Dedifferentiated amniotic fluid mesenchymal stem cell (primary cell): ENCODE data around the gene TCF19.
"Not testable (repeated sequence)": the region's sequence is repeated elsewhere in the genome, so short reads cannot be mapped to it uniquely, and the experiment has no call there.

Experiments
- DNase-seq: peaks from one replicate; pipeline ENCODE4 v3.0.0-alpha.2; 2016; ENCODE audit errors: extremely low spot score

The TCF19 gene

DNA sequence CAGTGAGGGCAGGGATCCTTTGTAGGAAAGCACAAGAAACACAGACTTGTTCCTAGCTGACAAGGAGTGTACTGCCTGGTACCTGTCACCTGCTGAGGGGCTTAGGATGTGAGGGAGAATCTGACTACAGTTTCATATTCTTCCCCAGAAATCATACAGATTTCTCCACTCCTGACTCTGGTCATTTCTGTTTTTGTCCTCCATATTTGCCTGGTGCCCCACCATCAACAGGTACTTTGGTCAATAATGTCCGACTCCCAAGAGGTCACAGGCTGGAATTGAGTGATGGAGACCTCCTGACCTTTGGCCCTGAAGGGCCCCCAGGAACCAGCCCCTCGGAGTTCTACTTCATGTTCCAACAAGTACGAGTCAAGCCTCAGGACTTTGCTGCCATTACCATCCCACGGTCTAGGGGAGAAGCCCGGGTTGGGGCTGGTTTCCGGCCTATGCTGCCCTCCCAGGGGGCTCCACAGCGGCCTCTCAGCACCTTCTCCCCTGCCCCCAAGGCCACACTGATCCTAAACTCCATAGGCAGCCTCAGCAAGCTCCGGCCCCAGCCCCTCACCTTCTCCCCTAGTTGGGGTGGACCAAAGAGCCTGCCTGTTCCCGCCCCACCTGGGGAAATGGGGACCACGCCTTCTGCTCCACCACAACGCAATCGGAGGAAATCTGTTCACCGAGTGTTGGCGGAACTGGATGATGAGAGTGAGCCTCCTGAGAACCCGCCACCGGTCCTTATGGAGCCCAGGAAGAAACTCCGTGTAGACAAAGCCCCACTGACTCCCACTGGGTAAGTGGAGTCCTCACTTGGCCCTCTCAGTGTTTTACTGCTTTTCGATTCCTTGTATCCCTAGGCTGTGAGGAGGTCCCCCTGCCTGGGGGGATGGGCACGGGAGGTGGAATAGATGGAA lies 3.1 kb downstream of the TCF19 start:
- no peak for DNase-seq

DNA sequence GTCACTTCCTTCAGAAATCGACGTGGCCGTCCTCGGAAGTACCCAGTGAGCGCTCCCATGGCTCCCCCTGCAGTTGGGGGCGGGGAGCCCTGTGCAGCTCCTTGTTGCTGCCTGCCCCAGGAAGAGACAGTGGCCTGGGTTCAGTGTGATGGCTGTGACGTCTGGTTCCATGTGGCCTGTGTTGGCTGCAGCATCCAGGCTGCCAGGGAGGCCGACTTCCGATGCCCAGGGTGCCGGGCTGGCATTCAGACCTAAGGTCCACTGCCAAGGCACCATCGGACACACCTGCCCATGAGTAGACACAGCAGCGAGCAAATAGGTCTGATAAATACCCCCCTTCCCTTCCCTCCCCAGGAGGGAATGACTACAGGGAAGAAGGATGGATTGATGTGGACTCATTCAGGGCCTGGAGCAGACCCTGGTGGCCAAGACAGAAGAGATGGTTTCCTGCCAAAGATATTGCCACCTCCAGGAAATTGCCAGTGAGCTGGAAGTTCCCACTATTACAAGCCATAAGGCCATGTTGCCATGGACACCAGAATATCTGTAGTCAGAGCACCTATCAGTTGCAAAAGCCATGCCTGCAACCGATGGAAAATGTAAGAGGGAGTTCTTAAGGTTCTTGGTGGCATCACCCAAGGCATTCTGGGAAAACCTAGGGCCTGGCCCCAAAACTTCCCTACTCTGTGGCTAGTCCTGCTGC lies 4.2 kb downstream of the TCF19 start:
- no peak for DNase-seq

DNA sequence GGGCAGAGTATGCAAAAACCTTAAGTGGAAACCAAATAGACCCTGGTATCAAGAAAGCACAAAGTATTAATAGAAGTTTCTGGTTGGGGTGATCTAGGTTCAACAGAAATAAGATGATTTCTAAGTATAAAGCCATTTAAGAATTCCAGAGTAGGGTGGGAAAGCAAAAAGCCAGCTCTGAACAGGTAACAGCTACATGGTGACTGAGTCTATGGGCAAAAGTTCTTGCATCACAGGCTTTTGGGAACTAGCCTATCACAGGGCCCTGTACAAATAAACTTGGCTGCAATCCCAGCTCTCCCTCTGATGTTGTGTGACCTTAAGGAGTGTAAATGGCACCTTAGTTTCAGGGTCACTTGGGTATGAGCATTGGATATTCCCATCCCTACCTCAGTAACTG lies 5.5 kb downstream of the TCF19 start:
- DNase-seq: no peak

DNA sequence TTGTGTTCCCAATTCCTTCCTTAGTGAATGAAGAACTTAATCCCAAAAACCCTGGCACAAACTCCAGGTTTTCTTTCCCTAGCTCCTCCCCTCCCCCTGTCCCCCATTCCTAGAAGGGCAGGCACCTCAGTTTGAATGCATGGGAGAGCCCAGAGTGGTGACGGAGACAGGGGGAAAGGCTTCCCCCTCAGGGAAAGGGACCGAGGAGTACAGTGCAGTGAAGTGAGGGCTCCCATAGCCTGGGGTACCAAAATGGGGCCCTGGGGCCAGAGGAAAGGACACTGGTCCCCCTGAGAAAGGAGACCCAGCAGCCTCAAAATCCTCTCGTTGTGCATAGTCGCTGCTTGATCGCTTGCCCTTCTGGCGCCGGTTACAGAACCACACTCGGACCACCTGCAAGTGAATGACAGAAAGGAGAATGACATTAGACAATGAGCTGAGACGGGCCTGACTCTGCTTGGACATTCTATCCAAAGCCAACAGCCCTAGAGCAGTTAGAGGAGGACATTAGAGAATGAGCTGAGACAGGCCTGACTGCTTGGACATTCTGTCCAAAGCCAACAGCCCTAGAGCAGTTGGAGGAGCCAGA lies 6.2 kb downstream of the TCF19 start:
- DNase-seq: not testable (repeated sequence)

DNA sequence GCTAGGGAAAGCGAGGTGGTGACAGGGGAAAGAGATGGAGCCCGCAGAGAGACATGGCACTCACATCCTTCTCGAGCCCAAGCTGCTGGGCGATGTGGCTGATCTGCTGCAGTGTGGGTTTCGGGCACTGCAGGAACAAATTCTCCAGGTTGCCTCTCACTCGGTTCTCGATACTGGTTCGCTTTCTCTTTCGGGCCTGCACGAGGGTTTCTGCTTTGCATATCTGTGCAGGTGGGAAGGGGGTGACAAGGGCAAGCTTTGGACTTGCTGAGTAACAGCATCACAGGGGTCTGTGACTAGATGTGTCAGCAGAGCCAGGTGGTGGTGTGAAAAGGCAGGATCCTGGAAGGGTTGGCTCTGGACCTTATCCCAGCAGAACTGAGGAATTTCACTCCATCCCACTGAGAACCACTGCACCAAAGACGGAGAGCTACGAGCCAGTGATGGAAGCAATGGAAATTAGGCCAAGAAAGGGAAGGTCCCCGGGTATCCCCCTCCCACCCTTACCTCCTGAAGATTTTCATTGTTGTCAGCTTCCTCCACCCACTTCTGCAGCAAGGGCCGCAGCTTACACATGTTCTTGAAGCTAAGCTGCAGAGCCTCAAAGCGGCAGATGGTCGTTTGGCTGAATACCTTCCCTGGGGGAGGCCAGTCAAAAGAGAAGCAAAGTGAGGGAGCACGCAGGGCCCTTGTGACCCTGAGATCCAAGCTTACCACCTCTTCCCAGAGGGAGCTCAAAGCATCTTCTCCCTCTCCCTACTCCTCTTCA lies 6.9 kb downstream of the TCF19 start:
- DNase-seq: not testable (repeated sequence)

DNA sequence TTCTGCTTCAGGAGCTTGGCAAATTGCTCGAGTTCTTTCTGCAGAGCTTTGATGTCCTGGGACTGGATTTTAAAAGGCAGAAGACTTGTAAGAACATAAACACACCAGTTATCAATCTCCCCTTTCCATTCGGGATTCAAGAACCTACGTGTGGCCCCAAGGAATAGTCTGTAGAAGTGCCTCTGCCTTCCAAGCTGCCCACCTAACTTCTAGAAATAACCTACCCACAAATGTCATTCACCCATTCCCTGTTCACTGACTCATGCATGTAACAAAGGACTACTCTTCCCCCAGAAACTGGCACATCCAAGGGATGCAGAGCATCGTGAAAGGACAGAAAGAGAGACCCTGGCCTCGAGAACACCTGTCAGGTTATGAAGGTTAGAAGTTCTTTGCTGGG lies 7.6 kb downstream of the TCF19 start:
- DNase-seq: no peak

DNA sequence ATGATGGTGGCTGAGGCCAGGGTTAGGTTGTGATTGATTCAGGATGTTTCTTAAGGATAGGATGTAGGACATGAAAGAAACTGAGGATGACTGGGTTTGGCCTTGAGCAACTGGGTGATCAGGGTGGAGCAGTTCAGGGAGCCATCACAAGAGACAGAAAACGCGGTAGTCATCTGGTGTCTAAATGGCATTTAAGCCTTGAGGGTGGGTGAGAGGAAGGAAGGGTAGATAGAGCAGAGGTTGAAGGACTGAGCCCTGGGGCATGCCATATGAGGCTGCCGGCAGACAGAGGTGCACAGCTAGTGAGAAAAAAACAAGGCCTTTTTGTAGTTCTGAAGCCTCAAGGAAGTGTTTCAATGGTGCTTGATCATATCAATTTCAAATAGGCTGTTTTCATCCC lies 10.2 kb downstream of the TCF19 start:
- DNase-seq: no peak

DNA sequence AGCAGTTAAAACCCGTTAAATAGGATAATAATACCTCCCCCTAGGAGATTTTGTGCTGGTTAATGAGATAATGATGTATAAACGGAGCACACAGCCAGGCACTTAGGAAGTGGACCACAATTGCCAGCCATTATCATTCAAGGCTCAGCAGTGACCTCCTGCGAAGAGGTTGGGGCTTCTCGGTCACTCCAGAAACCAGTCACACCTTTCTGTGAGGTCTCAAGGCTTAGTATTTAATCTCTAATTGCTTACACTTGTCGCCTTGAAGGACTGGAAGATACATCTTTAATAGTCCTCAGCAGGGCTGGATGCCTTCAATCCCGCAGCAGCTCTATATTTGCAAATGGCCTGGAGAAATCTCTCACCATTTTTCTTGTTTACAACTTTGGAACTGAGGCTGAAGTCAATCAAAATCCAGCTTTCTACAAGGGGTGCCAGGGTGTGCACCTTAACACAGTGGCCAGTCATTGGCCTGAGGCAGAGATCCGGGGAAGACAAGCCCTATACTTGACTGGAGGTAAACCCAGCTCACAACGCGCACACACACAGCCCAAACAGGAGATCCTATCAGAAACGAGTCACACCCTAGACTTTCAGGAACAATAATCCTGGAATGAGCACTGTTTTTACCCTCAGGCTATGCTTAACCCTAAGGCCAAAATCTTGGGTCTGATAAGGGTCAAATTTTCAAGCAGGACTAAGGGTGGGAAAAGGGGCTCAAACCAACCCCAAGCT lies 10.9 kb downstream of the TCF19 start:
- no peak for DNase-seq

DNA sequence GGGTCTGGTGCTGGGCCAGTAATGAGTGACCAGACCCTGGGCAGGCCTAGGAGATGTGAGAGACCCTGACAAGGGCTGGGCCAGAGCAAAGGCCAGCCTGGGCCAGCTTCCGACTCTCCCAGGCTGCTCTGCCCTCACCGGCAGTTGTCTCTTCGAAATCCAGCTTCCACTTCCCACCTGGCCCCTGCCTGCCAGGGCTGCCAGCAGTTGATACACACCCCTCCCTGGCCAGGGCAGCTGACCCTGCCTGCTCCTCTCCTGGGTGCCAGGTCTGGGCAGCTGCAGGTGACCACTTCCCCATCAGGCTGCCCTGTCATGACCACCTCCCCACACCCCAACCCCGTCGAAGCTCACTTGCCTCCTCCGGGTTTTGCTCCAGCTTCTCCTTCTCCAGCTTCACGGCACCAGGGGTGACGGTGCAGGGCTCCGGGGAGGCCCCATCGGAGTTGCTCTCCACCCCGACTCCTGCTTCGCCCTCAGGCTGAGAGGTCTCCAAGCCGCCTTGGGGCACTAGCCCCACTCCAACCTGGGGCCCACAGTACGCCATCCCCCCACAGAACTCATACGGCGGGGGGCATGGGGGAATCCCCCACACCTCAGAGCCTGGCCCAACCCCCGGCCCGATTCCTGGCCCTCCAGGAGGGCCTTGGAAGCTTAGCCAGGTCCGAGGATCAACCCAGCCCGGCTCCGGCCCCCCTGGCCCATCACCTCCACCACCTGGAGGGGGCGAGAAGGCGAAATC lies 11.6 kb downstream of the TCF19 start:
- not testable (repeated sequence) for DNase-seq

DNA sequence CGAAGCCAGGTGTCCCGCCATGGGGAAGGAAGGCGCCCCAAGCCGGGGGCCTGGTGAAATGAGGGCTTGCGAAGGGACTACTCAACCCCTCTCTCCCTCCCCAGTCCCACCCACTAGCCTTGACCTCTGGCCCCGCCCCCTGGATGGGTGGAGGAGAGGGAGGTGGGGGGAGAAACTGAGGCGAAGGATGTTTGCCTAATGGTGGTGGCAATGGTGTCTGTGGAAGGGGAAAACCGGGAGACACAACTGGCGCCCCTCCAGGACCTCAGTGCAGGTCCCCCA lies 12.2 kb downstream of the TCF19 start, which contains the start of gene POU5F1:
POU5F1 (minus strand) TSS at position 83 of the 282 bp plus-strand sequence; CDS start at position 21, 62 bp downstream.
- no peak for DNase-seq

DNA sequence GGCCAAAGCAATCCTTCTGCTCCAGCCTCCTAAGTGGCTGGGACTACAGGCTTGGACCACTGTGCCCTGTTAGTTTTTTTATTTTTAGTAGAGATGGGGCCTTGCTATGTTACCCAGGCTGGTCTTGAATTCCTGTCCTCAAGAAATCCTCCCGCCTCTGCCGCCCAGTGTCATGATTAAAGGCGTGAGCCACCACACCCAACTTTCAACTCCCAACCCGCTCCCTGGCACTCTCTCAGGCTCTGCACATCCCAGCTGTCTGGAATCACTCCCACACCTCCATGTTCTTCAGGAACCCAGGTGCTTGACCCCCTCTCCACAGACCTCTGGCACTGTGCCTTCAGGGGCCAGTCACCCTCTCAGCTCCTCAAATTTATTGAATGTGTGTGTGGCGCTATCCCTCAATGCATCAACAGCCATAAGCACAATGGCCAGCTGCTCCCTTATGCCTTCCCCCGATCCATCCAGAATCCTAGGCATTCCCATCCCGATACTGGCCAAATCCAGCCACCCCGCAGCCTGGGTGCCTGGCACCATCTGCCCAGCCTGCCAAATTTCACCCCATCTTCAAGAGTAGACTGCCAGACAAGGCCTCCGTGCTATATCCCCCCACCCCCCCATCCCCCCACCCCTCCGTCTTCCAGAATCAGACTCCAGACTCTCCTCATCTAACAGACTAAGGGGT lies 12.7 kb downstream of the TCF19 start:
- no peak for DNase-seq

DNA sequence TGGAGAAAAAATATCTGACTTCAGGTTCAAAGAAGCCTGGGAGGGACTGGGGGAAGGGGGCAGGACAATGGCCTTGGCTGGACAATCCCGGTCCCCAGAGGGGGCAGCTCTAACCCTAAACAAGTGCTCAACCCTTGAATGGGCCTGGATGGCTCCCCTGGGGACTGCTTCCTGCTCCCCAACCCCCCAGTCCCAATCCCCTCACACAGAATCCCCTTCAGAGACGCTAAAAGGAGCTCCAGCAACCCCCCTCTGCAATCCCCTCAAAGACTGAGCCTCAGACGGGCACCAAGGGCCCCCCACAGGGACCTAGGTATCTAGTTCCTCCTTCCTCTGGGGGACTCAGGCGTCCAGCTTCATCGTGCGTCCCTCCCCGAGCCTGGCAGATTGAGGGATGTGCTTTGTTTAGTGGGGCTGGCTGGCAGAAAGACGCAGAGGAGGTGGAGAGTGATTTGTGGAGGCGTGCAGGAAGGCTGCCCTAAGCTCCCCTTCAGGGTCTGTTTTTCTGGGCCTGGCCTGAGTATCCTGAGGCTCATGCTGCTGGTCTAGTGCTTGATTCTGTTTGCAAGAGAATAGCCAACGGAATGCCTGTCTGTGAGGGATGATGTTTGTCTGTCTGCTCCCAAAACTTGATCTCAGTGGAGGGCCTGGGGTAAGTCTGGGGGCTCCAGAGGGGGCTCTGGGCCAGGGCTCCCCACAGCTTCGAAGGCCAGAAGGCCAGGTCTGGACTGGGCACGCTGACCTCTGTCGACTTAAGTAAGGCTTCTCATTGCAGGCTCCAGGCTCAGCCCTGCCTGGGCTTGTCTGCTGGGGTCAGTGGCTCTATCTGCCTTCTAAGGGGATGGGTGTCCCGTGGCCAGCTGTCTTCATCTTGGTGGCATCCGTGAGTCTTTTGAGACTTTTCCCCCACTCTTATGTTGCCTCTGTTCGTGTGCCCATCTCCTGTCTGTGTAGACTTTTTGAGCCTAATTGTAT lies 13.8 kb downstream of the TCF19 start:
- no peak for DNase-seq

DNA sequence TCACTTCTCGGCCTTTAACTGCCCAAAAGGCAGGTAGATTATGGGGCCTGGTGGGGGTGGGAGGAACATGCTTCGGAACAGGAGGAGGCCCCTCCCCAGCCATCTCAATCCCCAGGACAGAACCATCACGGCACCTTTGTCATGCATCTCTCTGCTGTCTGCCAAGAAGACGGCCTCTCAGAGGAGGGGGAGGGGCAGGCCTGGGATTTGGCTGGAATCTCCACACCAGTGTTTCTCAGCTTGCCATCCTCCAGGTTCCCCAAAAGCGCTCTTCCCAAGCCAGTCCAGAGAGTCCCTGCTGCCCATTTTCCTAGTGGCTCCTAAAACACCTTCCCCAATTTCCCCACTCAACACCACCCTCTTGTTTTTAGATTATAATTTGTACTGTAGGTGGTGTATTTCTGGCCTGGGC lies 14.6 kb downstream of the TCF19 start:
- DNase-seq: no peak

DNA sequence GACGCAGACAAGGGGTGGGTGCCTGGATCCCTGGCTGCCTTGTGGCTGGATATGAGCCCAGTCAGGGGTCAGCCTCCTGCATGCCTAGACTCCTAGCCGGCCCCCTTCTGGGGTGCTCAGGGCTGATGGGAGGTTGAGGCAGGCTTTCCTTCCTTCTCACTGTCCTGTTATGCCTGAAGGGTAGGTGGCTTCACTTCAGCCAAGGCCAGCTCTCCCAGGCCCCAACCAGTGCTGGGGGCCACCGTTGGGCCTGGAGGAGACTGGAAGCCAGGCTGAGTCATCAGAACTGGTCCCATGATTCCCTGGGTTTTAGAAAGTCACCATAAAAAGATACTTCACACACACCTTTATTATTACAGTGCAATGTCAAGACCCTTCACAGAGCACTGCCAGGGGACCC lies 15.0 kb downstream of the TCF19 start:
- DNase-seq: no peak

DNA sequence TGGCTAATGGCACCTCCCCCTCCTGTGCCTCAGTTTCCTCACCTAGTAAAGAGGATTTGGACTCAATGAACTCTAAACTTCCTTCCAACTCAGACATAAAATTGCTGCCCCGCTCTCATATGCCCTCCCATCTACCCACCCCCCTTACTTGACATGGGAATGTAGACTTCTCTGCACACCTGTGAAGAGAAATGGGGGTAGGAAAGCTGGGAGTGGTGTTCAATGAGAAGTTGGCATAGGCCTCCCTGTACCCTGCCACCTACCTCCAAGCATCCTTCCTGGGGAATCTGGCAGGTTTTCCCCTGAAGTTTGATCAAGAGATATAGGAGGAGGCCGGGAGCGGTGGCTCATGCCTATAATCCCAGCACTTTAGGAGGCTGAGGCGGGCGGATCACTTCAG lies 16.0 kb downstream of the TCF19 start:
- no peak for DNase-seq

DNA sequence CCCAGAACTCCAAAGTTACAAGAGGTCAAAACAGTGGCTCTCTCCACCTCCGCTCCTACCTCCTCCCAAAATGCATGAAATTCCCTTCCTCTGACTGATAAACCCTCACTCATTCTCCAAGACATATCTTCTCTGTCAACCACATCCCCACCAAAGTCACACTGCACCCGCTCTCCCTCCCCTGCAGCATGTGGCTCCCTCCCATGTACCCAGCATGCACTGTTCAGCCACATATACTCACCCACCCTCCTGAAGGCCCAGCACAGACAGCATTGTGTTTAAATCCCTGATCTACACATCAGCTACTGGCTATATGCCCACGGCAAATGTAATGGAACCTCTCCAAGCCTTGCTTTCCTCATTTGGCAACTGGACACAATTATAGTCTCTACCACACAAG lies 17.6 kb downstream of the TCF19 start:
- DNase-seq: peak; percentile 16

DNA sequence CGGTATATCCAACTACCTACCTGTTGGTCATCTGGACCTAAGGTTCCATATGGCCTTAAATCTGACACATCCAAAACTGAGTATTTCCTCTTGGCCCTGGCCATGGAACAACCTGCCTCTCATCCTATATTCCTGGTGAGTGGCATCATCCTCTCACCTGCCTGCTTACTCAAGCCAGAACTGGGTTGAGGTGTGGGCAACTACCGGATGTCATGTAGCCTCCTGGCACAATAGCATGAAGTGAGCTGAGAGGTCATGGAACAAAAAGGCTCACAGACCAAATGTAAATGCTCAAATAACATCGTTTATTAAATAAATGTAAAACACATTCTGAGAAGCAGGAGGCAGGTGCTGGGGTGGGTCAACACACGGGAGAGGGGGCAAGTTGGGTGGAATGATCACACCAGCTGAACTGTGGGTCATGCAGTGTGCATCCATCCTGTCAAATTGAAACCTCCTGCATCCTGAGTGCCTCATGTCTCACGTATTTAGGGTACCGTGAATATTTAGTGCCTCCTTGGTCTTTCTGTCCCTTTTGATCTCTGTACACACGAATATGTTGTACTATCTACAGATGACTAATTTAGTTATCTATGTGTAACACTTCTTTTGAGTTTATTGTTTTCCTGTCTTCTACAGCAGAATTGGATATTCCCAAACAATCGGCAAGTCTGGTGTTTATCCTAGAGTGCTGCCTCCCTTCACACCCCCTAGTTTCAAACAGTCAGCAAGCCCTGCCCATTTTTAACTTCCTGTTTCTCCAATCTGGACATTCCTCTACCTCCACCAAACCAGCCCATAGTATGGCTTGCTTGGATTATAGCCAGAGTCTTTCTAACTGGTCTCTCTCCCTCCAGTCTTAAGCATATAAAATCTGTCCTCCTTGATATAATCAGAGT lies 20.0 kb downstream of the TCF19 start:
- DNase-seq: no peak

DNA sequence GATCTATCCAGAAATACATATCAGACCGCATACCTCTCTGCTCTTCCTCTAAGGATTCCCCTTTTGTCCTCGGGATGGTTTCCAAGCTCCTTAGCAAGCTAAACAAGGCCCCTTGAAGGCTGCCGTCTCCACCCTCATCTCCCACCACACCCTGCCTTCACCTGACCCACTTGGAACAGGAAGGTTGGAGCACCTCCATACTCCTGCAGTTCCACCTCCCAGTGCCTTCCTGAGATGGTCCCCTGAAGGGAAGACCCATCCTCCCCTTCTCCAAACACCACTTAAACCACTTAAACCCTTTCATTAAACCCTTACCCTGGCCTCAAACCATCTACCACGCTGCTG lies 20.6 kb downstream of the TCF19 start:
- no peak for DNase-seq
